Activated naive CD8-positive, alpha-beta T cell treated with anti-CD3 and anti-CD28 coated beads, Interleukin-2, amount 50 U/mL, for 24 hours (primary cell): ENCODE results near the gene GALNT9.
"Not testable (repeated sequence)": the region's sequence is repeated elsewhere in the genome, so short reads cannot be mapped to it uniquely, and the experiment has no call there.

Source experiments
- ATAC-seq: fragments of 150-1000 bp; cut with Tn5 transposase; one replicate; pipeline ENCODE4 v1.10.0; 2021
- DNase-seq: peaks from one replicate; pipeline ENCODE4 v3.0.0; 2021
- H3K27ac Mint-ChIP-seq: one replicate; pipeline ENCODE4 v1.8.0; 2021; ENCODE audit warnings: mild to moderate bottlenecking, mixed read lengths
- H3K27me3 Mint-ChIP-seq: one replicate; pipeline ENCODE4 v1.8.0; 2021; ENCODE audit warnings: mixed read lengths
- H3K36me3 Mint-ChIP-seq: one replicate; pipeline ENCODE4 v1.8.0; 2021; ENCODE audit warnings: low read depth, mixed read lengths
- H3K4me1 Mint-ChIP-seq: one replicate; pipeline ENCODE4 v1.8.0; 2021; ENCODE audit warnings: mixed read lengths
- H3K4me3 Mint-ChIP-seq: one replicate; pipeline ENCODE4 v1.8.0; 2021; ENCODE audit warnings: mild to moderate bottlenecking, moderate library complexity, mixed read lengths
- H3K9me3 Mint-ChIP-seq: one replicate; pipeline ENCODE4 v1.8.0; 2021; ENCODE audit warnings: mixed read lengths

GALNT9 gene

DNA sequence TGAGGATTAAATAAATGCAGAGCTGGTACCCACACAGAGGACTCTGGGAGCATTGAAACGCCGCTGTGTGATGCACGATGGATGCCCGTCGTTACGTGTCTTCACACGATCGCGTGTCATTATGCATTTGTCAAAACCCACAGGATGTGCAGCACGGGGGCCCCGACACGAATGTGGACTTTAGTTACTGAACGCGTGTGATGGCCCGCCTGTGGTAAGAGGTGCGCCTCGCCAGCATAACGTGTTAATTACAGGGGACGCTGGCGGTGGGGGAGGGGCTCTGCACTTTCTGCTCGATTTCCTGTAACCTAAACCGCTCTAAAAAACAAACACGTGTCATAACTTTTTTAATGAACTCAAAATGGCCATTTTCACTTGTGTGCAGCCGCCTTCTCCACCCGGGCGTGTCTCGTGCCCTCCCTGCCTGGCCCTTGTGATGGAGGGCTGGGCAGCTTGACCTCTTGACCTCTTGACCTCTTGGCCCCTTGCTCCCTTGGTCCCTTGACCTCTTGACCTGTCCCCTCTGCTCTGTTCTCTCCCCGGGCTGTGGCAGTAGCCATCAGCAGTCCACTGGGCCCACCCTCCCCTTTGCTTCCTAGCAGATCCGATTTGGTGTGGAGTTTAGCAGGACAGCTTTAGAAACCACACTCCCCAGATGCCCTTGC lies 33.7 kb upstream of the GALNT9 start:
- Mint-ChIP-seq H3K27me3 (peaks cover 3% of the 10 kb centered on the region), H3K36me3 (no peaks in the 10 kb centered on the region), H3K4me3 (no peak overlapping the region), H3K9me3 (no peaks in the 10 kb centered on the region), H3K27ac (no peak overlapping the region), H3K4me1 (peaks cover 2% of the 10 kb centered on the region)
- ATAC-seq: no peak
- DNase-seq: no peak

DNA sequence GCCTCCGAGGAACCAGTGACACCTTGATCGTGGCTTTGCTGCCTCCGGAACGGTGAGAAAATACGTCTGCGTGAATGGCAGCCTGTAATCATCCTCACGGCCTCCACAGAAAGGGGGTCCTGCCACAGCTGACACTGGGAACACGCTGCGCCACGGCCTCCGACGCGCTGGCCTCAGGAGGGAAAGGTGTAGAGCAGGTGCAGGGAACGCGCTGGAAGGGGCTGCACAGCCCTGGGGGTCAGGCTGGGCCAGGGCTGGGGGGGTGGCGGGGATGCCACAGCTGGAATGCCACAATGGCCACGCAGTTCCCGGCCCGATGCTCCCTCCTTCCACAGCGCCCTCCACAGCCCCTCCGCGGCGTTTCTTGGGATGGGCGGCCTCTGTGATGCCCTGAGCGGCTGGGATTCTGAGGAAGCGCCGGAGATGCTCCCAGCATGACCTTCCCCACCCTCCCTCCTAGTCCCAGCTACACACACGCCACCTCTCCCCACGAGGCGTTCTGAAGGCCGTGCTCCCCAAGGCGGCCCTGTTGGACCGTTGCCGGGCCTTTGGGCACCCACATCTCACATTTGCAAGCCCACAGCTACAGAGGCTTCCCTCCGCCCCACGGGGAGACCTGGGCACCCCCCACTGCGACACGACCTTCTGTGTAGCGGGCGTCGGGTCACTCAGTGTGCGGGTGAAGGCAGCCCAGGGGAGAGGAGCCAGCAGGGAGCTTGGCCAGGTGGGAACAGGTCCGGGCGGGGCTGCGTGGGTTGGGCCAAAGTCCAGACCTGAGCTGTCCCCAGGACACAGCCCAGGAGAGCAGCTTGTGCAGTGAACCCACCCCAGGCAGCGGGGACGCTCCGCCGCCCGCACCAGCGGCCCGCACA lies 31.8 kb upstream of the GALNT9 start:
- no peaks in the 10 kb centered on the region for H3K36me3 Mint-ChIP-seq
- no peaks in the 10 kb centered on the region for H3K27me3 Mint-ChIP-seq
- H3K9me3 Mint-ChIP-seq: no peaks in the 10 kb centered on the region
- H3K4me3 Mint-ChIP-seq: no peak overlapping the region
- no peak for ATAC-seq
- no peak overlapping the region for H3K27ac Mint-ChIP-seq
- DNase-seq: no peak
- peaks cover 2% of the 10 kb centered on the region for H3K4me1 Mint-ChIP-seq

DNA sequence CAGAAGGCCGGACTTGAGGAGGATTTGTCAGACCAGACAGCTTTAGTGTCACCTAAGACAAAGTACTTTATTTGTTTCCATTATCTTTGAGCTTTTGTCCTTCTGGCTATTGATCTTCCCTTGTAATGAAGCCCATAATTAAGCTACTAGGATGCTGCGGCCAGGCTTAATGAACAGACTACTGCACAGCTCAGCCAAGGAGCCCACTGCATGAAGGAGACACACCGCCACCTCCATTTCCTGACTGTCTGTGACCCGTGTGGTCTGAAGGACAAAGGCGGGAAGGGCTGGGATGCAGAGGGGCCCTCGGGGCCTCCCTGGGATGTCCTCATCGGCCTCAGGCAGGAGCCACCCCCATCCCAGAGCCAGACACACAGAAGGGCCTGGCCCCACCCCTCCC lies 31.0 kb upstream of the GALNT9 start:
- peaks cover 2% of the 10 kb centered on the region for H3K4me1 Mint-ChIP-seq
- no peak overlapping the region for H3K4me3 Mint-ChIP-seq
- no peak for DNase-seq
- no peaks in the 10 kb centered on the region for H3K9me3 Mint-ChIP-seq
- ATAC-seq: no peak
- no peaks in the 10 kb centered on the region for H3K27me3 Mint-ChIP-seq
- H3K36me3 Mint-ChIP-seq: no peaks in the 10 kb centered on the region
- H3K27ac Mint-ChIP-seq: no peak overlapping the region

DNA sequence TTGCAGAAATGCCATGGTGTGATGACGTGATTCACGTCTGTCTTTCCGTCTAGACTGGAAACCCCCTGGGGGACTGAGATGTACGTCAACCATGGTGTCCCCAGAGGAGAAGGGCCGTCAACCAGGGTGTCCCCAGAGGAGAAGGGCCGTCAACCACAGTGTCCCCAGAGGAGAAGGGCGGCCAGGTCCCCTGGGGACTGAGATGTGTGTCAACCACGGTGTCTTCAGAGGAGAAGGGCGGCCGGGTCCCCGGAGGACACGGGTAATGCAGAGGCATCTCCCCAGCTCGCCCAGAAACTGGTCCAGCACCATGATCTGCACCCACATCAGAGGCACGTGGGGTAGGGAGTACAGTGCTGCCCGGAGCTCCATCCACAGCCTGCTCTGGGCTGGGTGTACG lies 30.6 kb upstream of the GALNT9 start:
- Mint-ChIP-seq H3K27ac (no peak overlapping the region), H3K4me3 (no peak overlapping the region), H3K9me3 (no peaks in the 10 kb centered on the region), H3K27me3 (no peaks in the 10 kb centered on the region), H3K4me1 (peaks cover 2% of the 10 kb centered on the region), H3K36me3 (no peaks in the 10 kb centered on the region)
- ATAC-seq (no peak), DNase-seq (no peak)

DNA sequence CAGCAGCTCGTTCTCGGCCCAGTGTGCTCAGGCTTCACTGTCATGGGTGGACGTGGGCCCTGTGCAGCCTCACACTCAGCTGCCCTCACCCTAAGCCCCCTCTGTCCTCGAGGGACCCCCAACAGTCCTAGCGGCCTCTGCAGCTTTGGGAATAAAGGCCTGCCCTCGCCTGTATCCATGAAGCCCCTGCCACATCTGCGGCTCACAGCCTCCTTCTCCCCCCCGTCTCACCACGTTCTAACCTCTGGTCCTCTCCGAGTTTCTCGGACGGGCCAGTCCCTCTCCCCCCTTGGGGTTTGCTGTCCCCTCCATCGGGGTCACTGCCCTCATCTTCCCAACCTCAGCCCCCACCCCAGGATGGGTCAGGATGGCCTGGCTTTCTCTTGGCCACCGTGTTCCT lies 30.2 kb upstream of the GALNT9 start:
- no peaks in the 10 kb centered on the region for H3K9me3 Mint-ChIP-seq
- peaks cover 2% of the 10 kb centered on the region for H3K4me1 Mint-ChIP-seq
- no peak overlapping the region for H3K27ac Mint-ChIP-seq

DNA sequence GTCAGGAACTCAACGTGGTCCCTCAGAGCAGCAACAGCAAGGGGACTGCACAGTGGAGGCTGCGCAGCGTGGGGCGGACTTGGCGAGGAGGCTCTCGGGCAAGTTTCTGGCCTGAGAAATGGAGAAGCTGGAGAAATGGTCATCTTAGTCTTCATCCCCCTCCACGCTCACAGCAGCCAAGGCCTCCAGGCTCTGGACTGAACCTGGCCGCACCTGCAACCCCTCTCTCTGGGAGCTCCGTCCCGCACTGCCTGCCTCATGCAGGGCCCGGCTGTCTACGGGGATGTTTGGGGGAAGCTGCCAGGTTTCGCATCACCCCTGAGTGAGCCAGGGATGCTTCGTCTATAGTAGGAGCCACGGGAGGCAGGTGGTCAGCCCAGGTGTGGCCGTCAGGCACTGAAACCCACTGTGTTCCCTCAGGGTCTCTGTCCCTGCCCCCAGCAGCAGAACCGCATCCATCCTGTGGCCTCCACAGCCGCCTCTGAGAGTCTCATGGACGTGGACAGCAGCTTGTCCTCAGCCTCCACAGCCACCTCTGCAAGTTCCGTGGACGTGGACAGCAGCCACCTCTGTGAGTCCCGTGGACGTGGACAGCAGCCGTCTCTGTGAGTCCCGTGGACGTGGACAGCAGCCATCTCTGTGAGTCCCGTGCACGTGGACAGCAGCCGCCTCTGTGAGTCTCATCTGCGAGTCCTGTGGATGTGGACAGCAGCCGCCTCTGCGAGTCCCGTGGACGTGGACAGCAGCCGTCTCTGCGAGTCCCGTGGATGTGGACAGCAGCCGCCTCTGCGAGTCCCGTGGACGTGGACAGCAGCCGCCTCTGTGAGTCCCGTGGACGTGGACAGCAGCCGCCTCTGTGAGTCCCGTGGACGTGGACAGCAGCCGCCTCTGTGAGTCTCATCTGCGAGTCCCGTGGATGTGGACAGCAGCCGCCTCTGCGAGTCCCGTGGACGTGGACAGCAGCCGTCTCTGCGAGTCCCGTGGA lies 29.1 kb upstream of the GALNT9 start:
- not testable (repeated sequence) for H3K36me3 Mint-ChIP-seq, ATAC-seq, H3K4me3 Mint-ChIP-seq, DNase-seq, H3K27ac Mint-ChIP-seq, H3K4me1 Mint-ChIP-seq, H3K27me3 Mint-ChIP-seq, H3K9me3 Mint-ChIP-seq

More for the DNA sequence above, 30.2 kb upstream of the GALNT9 start:
- Mint-ChIP-seq H3K36me3 (no peaks in the 10 kb centered on the region), H3K4me3 (no peak overlapping the region), H3K27me3 (no peaks in the 10 kb centered on the region)
- ATAC-seq (no peak), DNase-seq (no peak)

DNA sequence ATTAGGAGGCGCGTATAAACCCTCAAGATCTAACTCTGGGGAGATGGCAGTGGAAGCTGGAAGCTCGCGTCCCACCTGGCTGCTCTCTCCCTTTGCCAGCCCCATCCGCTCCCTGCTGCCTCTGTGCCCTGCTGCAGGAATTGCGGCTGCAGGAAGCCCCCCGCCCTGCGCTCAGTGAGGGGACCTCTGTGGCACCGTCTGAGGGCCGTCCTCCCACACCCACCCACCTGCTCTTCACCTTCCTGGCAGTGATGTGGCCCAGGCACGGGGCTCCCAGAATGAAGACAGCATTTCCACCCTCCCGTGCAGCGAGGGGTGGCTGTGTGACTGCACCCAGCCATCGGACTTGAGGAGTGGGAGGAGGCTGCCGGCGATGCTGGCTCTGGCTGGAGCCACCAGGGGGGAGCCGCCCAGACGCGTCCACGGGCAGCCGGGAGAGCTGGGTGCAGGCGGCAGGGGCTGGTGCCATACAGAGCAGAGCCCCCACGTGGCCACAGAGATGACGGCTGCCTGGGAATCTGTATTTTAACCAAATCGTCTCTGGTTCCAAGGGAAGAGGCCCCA lies 28.3 kb upstream of the GALNT9 start:
- peaks cover 2% of the 10 kb centered on the region for H3K4me1 Mint-ChIP-seq
- no peaks in the 10 kb centered on the region for H3K9me3 Mint-ChIP-seq
- H3K27ac Mint-ChIP-seq: no peak overlapping the region
- DNase-seq (no peak), ATAC-seq (no peak)
- H3K36me3 Mint-ChIP-seq: no peaks in the 10 kb centered on the region
- H3K4me3 Mint-ChIP-seq: no peak overlapping the region
- H3K27me3 Mint-ChIP-seq: peaks cover 2% of the 10 kb centered on the region

DNA sequence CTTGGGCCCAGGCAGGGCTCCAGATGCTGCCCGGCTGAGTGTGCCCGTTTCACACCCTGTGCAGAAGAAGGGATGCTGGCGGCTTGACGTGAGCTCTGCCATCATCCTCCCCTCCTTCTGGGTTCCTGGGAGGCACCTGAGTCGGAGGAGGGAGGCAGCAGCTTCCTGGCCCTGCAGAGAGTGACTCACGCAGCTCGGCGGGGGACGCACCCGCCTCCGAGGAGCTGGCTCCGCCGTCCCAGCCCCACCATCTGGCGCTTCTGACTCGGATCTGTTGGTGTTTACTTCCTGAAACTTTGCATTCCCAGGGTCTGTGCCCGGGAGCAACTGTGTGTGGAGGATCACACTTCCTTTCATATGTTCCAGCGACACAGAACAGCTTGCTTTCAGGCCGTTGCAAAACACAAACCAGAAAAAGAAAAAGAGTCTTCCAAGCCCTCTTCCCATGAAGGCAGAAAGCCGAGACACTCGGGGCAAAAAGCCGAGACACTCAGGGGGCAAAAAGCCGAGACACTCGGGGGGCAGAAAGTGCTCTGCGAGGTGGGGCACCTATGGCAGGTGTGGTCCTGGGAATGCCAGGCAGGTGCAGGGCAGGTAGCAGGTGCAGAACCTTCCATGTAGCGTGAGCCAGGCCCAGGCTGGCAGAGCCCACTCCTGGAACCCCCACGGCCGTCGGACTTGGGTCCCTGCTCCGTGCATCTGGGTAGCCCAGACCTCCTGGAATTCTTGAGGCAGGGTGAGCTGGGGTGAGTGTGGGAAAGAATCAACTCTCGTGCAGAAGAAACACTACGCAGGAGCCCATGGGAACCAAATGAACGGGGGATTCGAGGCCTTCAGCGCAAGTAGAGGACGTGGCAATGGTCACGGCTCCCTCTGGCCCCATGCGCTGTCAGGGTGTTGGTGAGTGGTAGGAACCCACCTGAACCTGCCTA lies 27.6 kb upstream of the GALNT9 start:
- Mint-ChIP-seq H3K36me3 (no peaks in the 10 kb centered on the region), H3K27me3 (peaks cover 2% of the 10 kb centered on the region), H3K9me3 (no peaks in the 10 kb centered on the region), H3K4me3 (no peak overlapping the region), H3K27ac (no peak overlapping the region), H3K4me1 (peaks cover 2% of the 10 kb centered on the region)
- ATAC-seq (no peak), DNase-seq (no peak)

DNA sequence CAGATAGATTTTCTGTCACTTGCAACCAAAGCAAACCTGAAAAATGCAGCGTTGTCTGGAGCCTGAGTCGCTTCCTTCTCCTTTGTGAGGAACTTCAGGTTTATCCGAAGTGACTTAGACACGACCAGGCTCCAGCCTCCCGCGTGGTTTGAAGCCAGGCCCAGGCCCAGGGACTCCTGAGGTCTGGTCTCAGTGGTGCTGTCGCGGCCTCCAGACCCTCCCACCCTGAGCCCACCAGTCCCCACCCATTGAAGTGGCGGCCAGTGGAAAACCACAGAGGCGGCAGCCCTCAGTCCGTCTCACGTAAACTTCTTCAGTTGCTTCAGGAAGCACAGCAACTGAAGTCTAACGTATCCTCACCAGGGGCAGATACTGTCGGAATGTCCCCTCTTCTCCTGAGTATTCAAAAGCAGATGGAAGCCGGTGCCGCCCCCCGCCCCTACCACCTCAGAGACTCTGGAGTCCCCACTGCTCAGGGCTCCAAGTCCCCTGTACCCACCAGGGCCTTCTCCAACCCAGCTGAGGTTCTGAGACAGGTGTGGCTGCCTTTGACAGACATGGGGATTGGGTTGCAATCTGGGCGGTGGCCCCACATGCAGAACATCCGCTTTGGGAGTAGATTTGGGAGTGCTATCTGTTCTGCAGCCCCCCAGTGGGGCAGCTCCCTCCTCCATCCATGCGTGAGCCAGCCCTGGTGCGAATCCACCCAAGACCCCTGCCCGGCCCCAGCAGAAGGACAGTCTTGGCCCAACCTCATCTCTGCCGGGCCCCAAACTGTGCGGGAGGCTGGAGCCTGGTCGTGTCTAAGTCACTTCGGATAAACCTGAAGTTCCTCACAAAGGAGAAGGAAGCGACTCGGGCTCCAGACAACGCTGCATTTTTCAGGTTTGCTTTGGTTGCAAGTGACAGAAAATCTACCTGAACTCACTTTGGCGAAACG lies 26.6 kb upstream of the GALNT9 start:
- H3K4me1 Mint-ChIP-seq: peaks cover 2% of the 10 kb centered on the region
- peaks cover 2% of the 10 kb centered on the region for H3K27me3 Mint-ChIP-seq
- no peak for ATAC-seq
- DNase-seq: no peak
- no peaks in the 10 kb centered on the region for H3K36me3 Mint-ChIP-seq
- no peak overlapping the region for H3K4me3 Mint-ChIP-seq
- no peak overlapping the region for H3K27ac Mint-ChIP-seq
- no peaks in the 10 kb centered on the region for H3K9me3 Mint-ChIP-seq

DNA sequence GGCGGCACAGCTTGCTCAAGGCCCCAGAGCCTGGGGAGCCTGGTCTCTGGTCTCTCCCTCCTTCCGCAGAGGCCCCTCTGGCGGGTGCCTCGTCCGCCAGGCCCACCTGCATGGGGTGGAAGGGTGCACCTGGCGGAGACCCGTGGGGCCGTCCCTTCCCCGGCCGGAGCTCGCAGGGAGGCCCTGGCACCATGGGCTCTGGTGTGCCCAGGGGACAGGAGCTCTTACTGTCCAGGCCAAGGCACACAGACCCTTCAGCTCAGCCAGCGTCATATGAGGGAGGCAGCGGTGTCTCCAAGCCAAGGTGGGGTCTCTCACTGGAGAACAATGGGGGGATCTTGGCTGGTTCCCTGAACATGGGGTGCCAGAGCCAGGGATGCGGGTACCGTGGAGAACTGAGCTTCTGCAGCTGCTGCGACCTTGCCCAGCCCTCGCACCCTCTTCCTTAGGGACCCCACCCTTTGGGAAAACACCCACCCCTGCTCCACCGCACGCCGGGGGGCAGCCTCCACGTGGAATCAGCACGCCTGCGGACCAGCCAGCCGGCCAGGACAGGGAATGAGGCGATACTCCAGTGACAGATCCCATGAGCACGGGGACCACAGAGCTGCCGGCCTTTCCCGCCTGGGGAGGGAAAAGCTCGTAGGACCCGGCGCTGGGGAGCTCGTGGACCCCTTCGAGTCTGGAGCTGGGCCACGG lies 25.7 kb upstream of the GALNT9 start:
- H3K4me1 Mint-ChIP-seq: peaks cover 2% of the 10 kb centered on the region
- peaks cover 3% of the 10 kb centered on the region for H3K27me3 Mint-ChIP-seq
- DNase-seq (no peak), ATAC-seq (no peak)
- H3K4me3 Mint-ChIP-seq: no peak overlapping the region
- no peak overlapping the region for H3K27ac Mint-ChIP-seq
- H3K36me3 Mint-ChIP-seq: no peaks in the 10 kb centered on the region
- no peaks in the 10 kb centered on the region for H3K9me3 Mint-ChIP-seq

DNA sequence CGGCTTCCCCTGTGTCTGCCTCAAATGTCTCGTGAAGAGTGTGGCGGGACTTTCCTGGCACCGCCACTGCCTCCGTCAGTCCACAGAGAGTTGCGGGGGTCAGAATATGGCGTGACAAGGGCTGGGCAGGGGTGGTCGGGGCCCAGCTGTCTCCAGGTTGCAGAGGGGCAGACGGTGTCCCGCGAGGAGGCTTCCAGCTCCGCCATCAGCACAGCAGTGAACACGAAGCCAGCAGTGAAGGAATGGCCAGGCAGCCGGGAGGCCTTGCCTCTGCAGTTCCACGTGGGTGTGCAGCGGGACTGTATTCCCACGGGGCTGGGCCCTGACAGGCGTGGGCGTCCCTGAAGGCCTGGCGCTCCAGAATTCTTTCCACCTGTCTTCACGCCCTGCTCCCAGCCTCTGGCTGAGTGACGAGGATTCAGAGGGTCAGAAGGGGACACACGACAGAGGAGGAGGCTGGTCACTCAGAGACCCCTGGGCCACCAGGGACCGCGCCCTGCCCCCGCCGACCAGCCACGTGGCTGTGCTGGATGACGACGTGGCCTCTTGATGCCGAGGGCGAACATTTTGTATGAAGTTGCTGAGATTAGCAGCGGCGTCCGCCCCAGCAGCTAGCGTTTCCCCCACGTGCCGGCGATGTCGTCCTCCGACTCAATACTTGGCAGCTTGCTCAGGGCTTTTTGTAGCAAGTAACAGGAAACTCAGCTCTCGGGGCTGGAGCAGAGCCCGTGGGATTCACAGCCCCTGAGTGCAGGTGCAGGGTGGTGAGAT lies 25.0 kb upstream of the GALNT9 start:
- Mint-ChIP-seq H3K27me3 (peaks cover 3% of the 10 kb centered on the region), H3K36me3 (no peaks in the 10 kb centered on the region), H3K27ac (no peak overlapping the region), H3K4me1 (no peaks in the 10 kb centered on the region), H3K4me3 (no peak overlapping the region), H3K9me3 (no peaks in the 10 kb centered on the region)
- DNase-seq (no peak), ATAC-seq (no peak)

DNA sequence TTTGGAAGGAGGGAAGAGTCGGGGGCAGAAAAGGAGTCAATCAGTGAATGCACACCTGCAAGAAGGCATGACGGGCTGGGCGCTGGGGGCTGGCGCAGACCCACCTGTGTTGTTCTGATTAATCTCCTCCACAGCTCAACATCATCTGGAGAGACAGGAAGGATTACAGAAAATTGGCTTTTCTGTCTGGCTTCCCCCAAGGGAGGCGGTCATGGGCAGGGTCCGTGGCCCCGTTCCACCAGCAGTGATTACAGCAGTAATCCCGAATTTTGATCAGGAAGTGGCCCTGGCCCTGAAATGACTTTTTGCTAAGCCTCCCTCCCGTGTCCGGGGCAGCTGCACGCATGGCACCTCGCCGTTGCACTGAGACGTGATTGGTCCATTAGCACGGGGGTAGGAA lies 24.4 kb upstream of the GALNT9 start:
- DNase-seq: no peak

More for the DNA sequence above, 24.4 kb upstream of the GALNT9 start:
- H3K27me3 Mint-ChIP-seq: peaks cover 3% of the 10 kb centered on the region
- no peak overlapping the region for H3K4me3 Mint-ChIP-seq
- H3K4me1 Mint-ChIP-seq: no peaks in the 10 kb centered on the region
- H3K27ac Mint-ChIP-seq: no peak overlapping the region
- no peaks in the 10 kb centered on the region for H3K36me3 Mint-ChIP-seq
- H3K9me3 Mint-ChIP-seq: no peaks in the 10 kb centered on the region
- ATAC-seq: no peak
